Heart right ventricle (tissue), 16 donors: Measurements from ENCODE around the gene OMP. TPM values are rescaled to one million over a fixed set of nuclear protein-coding genes. Genes with fewer than 3 reads are reported as not detected.

Source experiments
- ATAC-seq, 8 donors: fragments of 200-7000 bp; cut with Tn5 transposase; one replicate each; pipeline ENCODE4 v1.9.1; 2020; ENCODE audit warnings: mild to moderate bottlenecking in 8 of 8, moderate library complexity in 8 of 8, moderate number of reproducible peaks in 1 of 8
- DNase-seq, 2 donors: peaks; one replicate each; pipeline ENCODE4 v3.0.0-alpha.2; 2020
- H3K27ac ChIP-seq, 10 donors: fragments of 200-600 bp; sonication (generic) in 2 of 10; one replicate each; pipeline versions ENCODE4 v1.5.0 to v1.8.0; 2020 to 2022; ENCODE audit warnings: mild to moderate bottlenecking in 3 of 10
- H3K27me3 ChIP-seq, 7 donors: fragments of 200-600 bp; one replicate each; pipeline ENCODE4 v1.8.0; 2021 to 2022; ENCODE audit warnings: mild to moderate bottlenecking in 2 of 7
- H3K36me3 ChIP-seq, 9 donors: fragments of 200-600 bp; sonication (generic) in 1 of 9; one replicate each; pipeline versions ENCODE4 v1.5.0 to v1.8.0; 2020 to 2022; ENCODE audit warnings: mild to moderate bottlenecking in 2 of 9
- H3K4me1 ChIP-seq, 9 donors: fragments of 200-600 bp; sonication (generic) in 1 of 9; one replicate each; pipeline versions ENCODE4 v1.5.0 to v1.8.0; 2020 to 2022; ENCODE audit warnings: mild to moderate bottlenecking in 4 of 9
- H3K4me3 ChIP-seq, 10 donors: fragments of 200-600 bp; sonication (generic) in 2 of 10; one replicate each; pipeline versions ENCODE4 v1.5.0 to v1.8.0; 2020 to 2022; ENCODE audit warnings: mild to moderate bottlenecking in 7 of 10, moderate library complexity in 2 of 10
- H3K9me3 ChIP-seq, 11 donors: fragments of 200-600 bp in 10 of 11; sonication (generic) in 2 of 11; one replicate each; pipeline versions ENCODE4 v1.5.0 to v1.8.0; 2013 to 2022; ENCODE audit warnings: mild to moderate bottlenecking in 2 of 11, control low read depth in 1 of 11, moderate library complexity in 1 of 11
- WGBS, 2 donors: extraction: QIAGEN DNeasy Blood & Tissue Kit; methylation state at CpG; one replicate each; pipeline ENCODE4 v1.1.7; 2013; ENCODE audit warnings: inconsistent platforms in 1 of 2; 5-methylcytosine and 5-hydroxymethylcytosine counted together
- intact Hi-C, 10 donors: fragments of 100-400 bp; cut with DNase I; formaldehyde crosslinking; loops; one replicate each; pipeline versions ENCODE4 v1.11.1 to v1.14.2; 2022
- polyA plus RNA-seq, 2 donors: library from polyadenylated mRNA; stranded (reverse); fragments of 200-250 nt; gene quantifications; one replicate each; pipeline ENCODE4 v1.2.3, GENCODE V29; 2013
- total RNA-seq, 10 donors: library from RNA; stranded (reverse); fragmentation: NEBNext Ultra II Directional in 3 of 10; extraction: Animal tissue kit (Norgen Biotek cat#: 25700) in 3 of 10; gene quantifications; one replicate each; pipeline versions ENCODE4 v1.2.1 to v1.2.4, GENCODE V29; 2021 to 2023
- TF ChIP-seq, protein P1 (sequence below), 9 donors: fragments of 200-600 bp; sonication (generic) in 2 of 9; IDR thresholded peaks; one replicate each; pipeline versions ENCODE4 v1.5.0 to v1.8.0; 2021 to 2022; ENCODE audit warnings: antibody characterized with exemption in 9 of 9, mild to moderate bottlenecking in 5 of 9, moderate library complexity in 1 of 9
- donor health status: Arrhythmogenic right ventricular cardiomyopathy.
- donor health status: ischemic (EF 13 %, LVEDD 7.1; RV severe dilation, severe dysfunction).
- donor health status: healthy with polysubstance abuse.
- donor health status: DM: no; HTN: yes; CAD: no.
- donor health status: DM: no; HTN: no; CAD: no.
- donor health status: ischemic (EF 25% LVEDD 6.9; RV normal size, moderate dysfunction).
- donor health status: ischemic (EF 25% LVEDD 5.7; RV mildly dilated, moderate dysfunction).
- donor health status: healthy.
- donor health status: DM: yes; HTN: yes; CAD: no.
- donor health status: Ischemic cardiomyopathy.
- donor health status: ischemic (EF 35%, LVEDD 5.7; RV mildly dilated, moderate dysfunction).
- donor health status: nonischemic (EF 11% LVEDD 7.7; RV severe dilation, severe dysfunction).
- donor health status: DM: yes; HTN: yes; CAD: no.
- donor health status: PGD.
- donor health status: ischemic (EF 29% LVEDD 5.4; RV normal size, mild dysfunction).
- donor health status: nonischemic (EF 23%, LVEDD 6.1; RV moderate dilation, normal function).

Gene OMP
- total and polyA plus RNA-seq, 12 donors, result 0.58 TPM; not detected in 11

GRCh38 chr11:77080643-77081210, 21.9 kb upstream of the OMP start:
- peak in 1 of 8 donors; percentile 34 for ATAC-seq
- TF ChIP-seq, protein P1, sequence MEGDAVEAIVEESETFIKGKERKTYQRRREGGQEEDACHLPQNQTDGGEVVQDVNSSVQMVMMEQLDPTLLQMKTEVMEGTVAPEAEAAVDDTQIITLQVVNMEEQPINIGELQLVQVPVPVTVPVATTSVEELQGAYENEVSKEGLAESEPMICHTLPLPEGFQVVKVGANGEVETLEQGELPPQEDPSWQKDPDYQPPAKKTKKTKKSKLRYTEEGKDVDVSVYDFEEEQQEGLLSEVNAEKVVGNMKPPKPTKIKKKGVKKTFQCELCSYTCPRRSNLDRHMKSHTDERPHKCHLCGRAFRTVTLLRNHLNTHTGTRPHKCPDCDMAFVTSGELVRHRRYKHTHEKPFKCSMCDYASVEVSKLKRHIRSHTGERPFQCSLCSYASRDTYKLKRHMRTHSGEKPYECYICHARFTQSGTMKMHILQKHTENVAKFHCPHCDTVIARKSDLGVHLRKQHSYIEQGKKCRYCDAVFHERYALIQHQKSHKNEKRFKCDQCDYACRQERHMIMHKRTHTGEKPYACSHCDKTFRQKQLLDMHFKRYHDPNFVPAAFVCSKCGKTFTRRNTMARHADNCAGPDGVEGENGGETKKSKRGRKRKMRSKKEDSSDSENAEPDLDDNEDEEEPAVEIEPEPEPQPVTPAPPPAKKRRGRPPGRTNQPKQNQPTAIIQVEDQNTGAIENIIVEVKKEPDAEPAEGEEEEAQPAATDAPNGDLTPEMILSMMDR (IDR thresholded peaks at IDR 0.05), result no peak
- Histone ChIP-seq H3K4me1 (peaks cover 9 to 20% (median 18%) of the 10 kb centered on the region in 9 donors), H3K36me3 (peaks cover 0 to 6% (median 0%) of the 10 kb centered on the region in 9 donors), H3K9me3 (peaks cover 0 to 7% (median 0%) of the 10 kb centered on the region in 11 donors), H3K4me3 (no peak overlapping the region), H3K27ac (no peak overlapping the region), H3K27me3 (no peaks in the 10 kb centered on the region)
- DNase-seq, result no peak
- intact Hi-C loops, result loop anchor here in 2 of 10 donors (10.0 kb wide), 3 partner anchors 276 to 356 kb away; no protein-coding TSS in a partner anchor
- WGBS, 2 donors, result 96 to 97% methylated on average over 2 of the region's 2 CpGs

GRCh38 chr11:77081381-77081851, 21.2 kb upstream of the OMP start:
- no peak for ATAC-seq
- WGBS, 2 donors, result 91 to 95% methylated on average over 9 of the region's 9 CpGs
- H3K27ac ChIP-seq, result no peak overlapping the region
- peak; percentile 2 to 9 for DNase-seq
- H3K4me1 ChIP-seq, result peaks cover 9 to 22% (median 18%) of the 10 kb centered on the region in 9 donors
- intact Hi-C loops, result loop anchor here in 2 of 10 donors (10.0 kb wide), 3 partner anchors 277 to 357 kb away; no protein-coding TSS in a partner anchor
- peaks cover 0 to 6% (median 0%) of the 10 kb centered on the region in 9 donors for H3K36me3 ChIP-seq
- no peaks in the 10 kb centered on the region for H3K27me3 ChIP-seq
- TF ChIP-seq, protein P1 (IDR thresholded peaks at IDR 0.05), result no peak
- H3K4me3 ChIP-seq, result no peak overlapping the region
- H3K9me3 ChIP-seq, result peaks cover 0 to 7% (median 0%) of the 10 kb centered on the region in 11 donors

DNA sequence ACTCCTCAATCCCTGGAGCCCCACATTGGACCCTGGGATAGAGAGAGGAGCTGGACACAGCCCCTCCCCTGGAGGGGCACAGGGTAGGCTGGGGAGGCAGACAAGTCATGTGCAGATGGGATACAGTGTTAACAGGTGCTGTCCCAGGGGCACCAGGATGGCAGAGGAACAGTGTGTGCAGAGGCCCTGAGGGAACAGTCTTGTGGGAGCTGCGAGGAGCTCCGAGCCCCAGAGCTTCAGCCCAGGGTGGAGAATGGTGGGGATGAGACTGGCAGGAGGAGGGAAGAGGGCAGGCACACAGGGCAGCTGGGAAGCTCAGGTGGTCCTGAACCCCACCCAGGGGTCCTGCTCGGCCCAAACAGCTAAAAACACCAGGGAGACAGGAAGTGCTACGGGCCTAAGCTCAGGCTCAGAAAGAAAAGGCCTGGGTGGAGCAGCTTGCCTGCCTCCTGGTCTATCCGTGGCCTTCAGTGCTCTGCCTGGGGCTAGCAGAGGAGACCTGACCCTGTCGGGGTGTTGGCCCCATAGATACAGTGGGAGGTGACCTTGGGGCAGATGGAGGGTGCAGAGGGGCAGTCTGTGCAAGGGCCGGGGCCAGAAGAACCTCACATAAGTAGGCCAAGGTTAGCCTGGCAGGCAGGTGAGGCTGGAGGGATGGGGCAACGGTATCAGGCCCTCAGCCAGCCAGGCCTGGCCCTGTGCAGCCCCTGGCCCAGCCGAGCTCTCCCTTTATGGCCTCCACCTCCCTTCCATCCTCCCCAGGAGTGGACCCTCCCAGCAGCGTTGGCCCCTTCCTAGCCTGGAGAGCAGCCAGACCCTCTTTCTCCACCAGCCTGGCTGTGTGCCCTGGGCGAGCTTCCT, 20.4 kb upstream of the OMP start:
- H3K4me1 ChIP-seq, result peaks cover 9 to 28% (median 18%) of the 10 kb centered on the region in 9 donors
- peaks cover 0 to 7% (median 0%) of the 10 kb centered on the region in 11 donors for H3K9me3 ChIP-seq
- H3K27me3 ChIP-seq, result no peaks in the 10 kb centered on the region
- ATAC-seq (peak in 2 of 8 donors; percentile 22 to 29), DNase-seq (no peak)
- 65% methylated on average over 11 of the region's 11 CpGs for WGBS, 2 donors
- peak overlapping the region in 9 of 10 donors; percentile 33 to 83 (median 60) for H3K27ac ChIP-seq
- TF ChIP-seq, protein P1 (IDR thresholded peaks at IDR 0.05), result no peak
- H3K36me3 ChIP-seq, result peaks cover 0 to 6% (median 0%) of the 10 kb centered on the region in 9 donors
- peak overlapping the region in 3 of 10 donors; percentile 3 to 20 (median 14) for H3K4me3 ChIP-seq
- intact Hi-C loops, result loop anchor here in 2 of 10 donors (10.0 kb wide), 3 partner anchors 277 to 357 kb away; no protein-coding TSS in a partner anchor
